HG03521 (cell line): ENCODE measurements around the gene IGF2R.
"Not testable (repeated sequence)": the region's sequence is repeated elsewhere in the genome, so short reads cannot be mapped to it uniquely, and the experiment has no call there.

ENCODE experiments used
- ATAC-seq: cut with Tn5 transposase; IDR thresholded peaks from one replicate; pipeline ENCODE4 v1.9.1; 2021; ENCODE audit warnings: mild to moderate bottlenecking, moderate library complexity; ENCODE audit not compliant: unreplicated experiment

IGF2R gene

GRCh38 chr6:159951772-159952171 lies 17.1 kb upstream of the IGF2R start:
- no peak for ATAC-seq

- ATAC-seq, result no peak
Measured at GRCh38 chr6:159952289-159953005, 16.4 kb upstream of the IGF2R start.

GRCh38 chr6:159953091-159953601 lies 15.7 kb upstream of the IGF2R start:
- ATAC-seq, result no peak

- no peak for ATAC-seq
Measured at GRCh38 chr6:159955945-159956361, 12.9 kb upstream of the IGF2R start.

GRCh38 chr6:159957071-159957673 lies 11.7 kb upstream of the IGF2R start:
- no peak for ATAC-seq

GRCh38 chr6:159959165-159959975 lies 9.5 kb upstream of the IGF2R start:
- ATAC-seq, result peak; percentile 80

- no peak for ATAC-seq
Measured at GRCh38 chr6:159959976-159960384, 8.9 kb upstream of the IGF2R start.

- ATAC-seq, result no peak
Measured at GRCh38 chr6:159960485-159960884, 8.4 kb upstream of the IGF2R start.

- ATAC-seq, result no peak
Measured at GRCh38 chr6:159961528-159961927, 7.4 kb upstream of the IGF2R start.

- ATAC-seq, result no peak
Measured at GRCh38 chr6:159963111-159963510, 5.8 kb upstream of the IGF2R start.

- ATAC-seq, result no peak
Measured at GRCh38 chr6:159964046-159964445, 4.8 kb upstream of the IGF2R start.

- no peak for ATAC-seq
Measured at GRCh38 chr6:159966339-159966738, 2.5 kb upstream of the IGF2R start.

GRCh38 chr6:159966981-159967380 lies 1.9 kb upstream of the IGF2R start:
- ATAC-seq, result no peak

GRCh38 chr6:159967621-159968020 lies 1.3 kb upstream of the IGF2R start:
- not testable (repeated sequence) for ATAC-seq

- ATAC-seq, result peak; percentile 32
Measured at GRCh38 chr6:159969204-159969912, 476 bp downstream of the IGF2R start.

GRCh38 chr6:159969921-159970320 lies 1.0 kb downstream of the IGF2R start:
- peak; percentile 25 for ATAC-seq

- ATAC-seq, result no peak
Measured at GRCh38 chr6:159970659-159971063, 1.8 kb downstream of the IGF2R start.

- no peak for ATAC-seq
Measured at GRCh38 chr6:159971341-159972178, 2.7 kb downstream of the IGF2R start.

GRCh38 chr6:159972506-159973268 lies 3.8 kb downstream of the IGF2R start:
- no peak for ATAC-seq
